Heart left ventricle (tissue), 16 donors: Measurements from ENCODE around the gene TRPC3. TPM values are rescaled to one million over a fixed set of nuclear protein-coding genes. Genes with fewer than 3 reads are reported as not detected.

Experiments used
- ATAC-seq, 4 donors: fragments of 200-7000 bp; cut with Tn5 transposase; one replicate each; pipeline ENCODE4 v1.9.1; 2020 to 2022; ENCODE audit warnings: moderate library complexity in 4 of 4, mild to moderate bottlenecking in 3 of 4, moderate number of reproducible peaks in 1 of 4
- DNase-seq, 5 donors: peaks; one replicate each; pipeline ENCODE4 v3.0.0-alpha.2; 2020
- H3K27ac ChIP-seq, 12 donors: fragments of 200-600 bp; sonication (generic) in 4 of 12; one replicate each; pipeline versions ENCODE4 v1.5.0 to v1.8.0; 2016 to 2022; ENCODE audit warnings: mild to moderate bottlenecking in 2 of 12
- H3K27me3 ChIP-seq, 9 donors: fragments of 200-600 bp; sonication (generic) in 2 of 9; one replicate each; pipeline versions ENCODE4 v1.5.1 to v1.8.0; 2016 to 2022; ENCODE audit warnings: mild to moderate bottlenecking in 3 of 9
- H3K36me3 ChIP-seq, 9 donors: fragments of 200-600 bp; sonication (generic) in 2 of 9; one replicate each; pipeline versions ENCODE4 v1.5.0 to v1.8.0; 2018 to 2022; ENCODE audit warnings: mild to moderate bottlenecking in 2 of 9
- H3K4me1 ChIP-seq, 12 donors: fragments of 200-600 bp; sonication (generic) in 4 of 12; one replicate each; pipeline versions ENCODE4 v1.5.0 to v1.8.0; 2016 to 2022; ENCODE audit warnings: mild to moderate bottlenecking in 3 of 12
- H3K4me3 ChIP-seq, 12 donors: fragments of 200-600 bp; sonication (generic) in 4 of 12; one replicate each; pipeline versions ENCODE4 v1.5.0 to v1.8.0; 2017 to 2022; ENCODE audit warnings: mild to moderate bottlenecking in 9 of 12, moderate library complexity in 4 of 12
- H3K9me3 ChIP-seq, 12 donors: fragments of 200-600 bp; sonication (generic) in 4 of 12; one replicate each; pipeline versions ENCODE4 v1.5.0 to v1.8.0; 2016 to 2022; ENCODE audit warnings: mild to moderate bottlenecking in 1 of 12
- CTCF ChIP-seq, 12 donors: fragments of 200-600 bp; sonication (generic) in 4 of 12; IDR thresholded peaks; one replicate each; pipeline versions ENCODE4 v1.5.0 to v1.8.0; 2018 to 2022; ENCODE audit warnings: antibody characterized with exemption in 12 of 12, mild to moderate bottlenecking in 5 of 12
- POLR2A ChIP-seq, 2 donors: fragments of 450-650 bp; IDR thresholded peaks; one replicate each; pipeline ENCODE4 v1.6.1; 2017; ENCODE audit warnings: antibody characterized with exemption in 2 of 2, mild to moderate bottlenecking in 2 of 2, moderate library complexity in 2 of 2
- WGBS, 4 donors: extraction: QIAGEN DNeasy Blood & Tissue Kit in 2 of 4; methylation state at CpG; one replicate each; pipeline versions ENCODE4 v1.1.5 to v1.1.7; 2013 to 2018; 5-methylcytosine and 5-hydroxymethylcytosine counted together
- intact Hi-C, 10 donors: fragments of 100-400 bp; cut with DNase I; formaldehyde crosslinking; loops; one replicate each; pipeline versions ENCODE4 v1.11.1 to v1.14.2; 2022
- polyA plus RNA-seq, 2 donors: library from polyadenylated mRNA; stranded (reverse); fragments of 200-250 nt; gene quantifications; one replicate each; pipeline ENCODE4 v1.2.3, GENCODE V29; 2013
- total RNA-seq, 9 donors: library from RNA; depleted of rRNA in 2 of 9; stranded (reverse); fragments of >200 nt in 2 of 9; fragmentation: NEBNext Ultra II Directional in 3 of 9; extraction: Animal tissue kit (Norgen Biotek cat#: 25700) in 3 of 9; gene quantifications; one replicate each; pipeline versions ENCODE4 v1.1.0 to v1.2.4, GENCODE V29; 2016 to 2023
- donor health status: ischemic (EF 13 %, LVEDD 7.1; RV severe dilation, severe dysfunction).
- donor health status: healthy with polysubstance abuse.
- donor health status: DM: no; HTN: yes; CAD: no.
- donor health status: DM: no; HTN: no; CAD: no.
- donor health status: ischemic (EF 25% LVEDD 6.9; RV normal size, moderate dysfunction).
- donor health status: ischemic (EF 25% LVEDD 5.7; RV mildly dilated, moderate dysfunction).
- donor health status: healthy.
- donor health status: DM: yes; HTN: yes; CAD: no.
- donor health status: ischemic (EF 35%, LVEDD 5.7; RV mildly dilated, moderate dysfunction).
- donor health status: nonischemic (EF 11% LVEDD 7.7; RV severe dilation, severe dysfunction).
- donor health status: DM: yes; HTN: yes; CAD: no.
- donor health status: PGD.
- donor health status: ischemic (EF 29% LVEDD 5.4; RV normal size, mild dysfunction).
- donor health status: nonischemic (EF 23%, LVEDD 6.1; RV moderate dilation, normal function).

Gene TRPC3
- total and polyA plus RNA-seq, 11 donors = 0.06 to 0.29 (median 0.15) TPM; not detected in 1

GRCh38 chr4:121898150-121898549 is 53.7 kb downstream of the TRPC3 start:
- H3K36me3 ChIP-seq = no peaks in the 10 kb centered on the region
- no peaks in the 10 kb centered on the region for H3K9me3 ChIP-seq
- TF ChIP-seq CTCF (IDR thresholded peaks at IDR 0.05) (no peak), POLR2A (IDR thresholded peaks at IDR 0.05) (no peak)
- DNase-seq (no peak), ATAC-seq (no peak)
- peaks cover 0 to 8% (median 0%) of the 10 kb centered on the region in 9 donors for H3K27me3 ChIP-seq
- no peaks in the 10 kb centered on the region for H3K4me1 ChIP-seq
- 40 to 53% (median 41%) methylated on average over 6 of the region's 6 CpGs for WGBS, 4 donors
- no peak overlapping the region for H3K4me3 ChIP-seq
- intact Hi-C loops = loop anchor here in 1 of 10 donors (10.0 kb wide), 1 partner anchor 327 kb away; no protein-coding TSS in a partner anchor
- no peak overlapping the region for H3K27ac ChIP-seq

- Histone ChIP-seq H3K36me3 (no peaks in the 10 kb centered on the region), H3K4me1 (no peaks in the 10 kb centered on the region), H3K9me3 (no peaks in the 10 kb centered on the region), H3K27me3 (no peaks in the 10 kb centered on the region), H3K4me3 (no peak overlapping the region), H3K27ac (no peak overlapping the region)
- intact Hi-C loops = no loop called here
- no peak for TF ChIP-seq POLR2A (IDR thresholded peaks at IDR 0.05)
- no peak for TF ChIP-seq CTCF (IDR thresholded peaks at IDR 0.05)
- 82 to 96% (median 95%) methylated on average over 1 of the region's 1 CpG for WGBS, 4 donors
- no peak for ATAC-seq
- DNase-seq = no peak
Observed at GRCh38 chr4:121888134-121888533, 63.7 kb downstream of the TRPC3 start.

GRCh38 chr4:121885115-121885514 is 66.7 kb downstream of the TRPC3 start:
- no peak overlapping the region for H3K27ac ChIP-seq
- H3K4me1 ChIP-seq = no peaks in the 10 kb centered on the region
- no peak for DNase-seq
- no peak for TF ChIP-seq CTCF (IDR thresholded peaks at IDR 0.05)
- TF ChIP-seq POLR2A (IDR thresholded peaks at IDR 0.05) = no peak
- ATAC-seq = no peak
- H3K4me3 ChIP-seq = no peak overlapping the region
- H3K9me3 ChIP-seq = no peaks in the 10 kb centered on the region
- H3K36me3 ChIP-seq = no peaks in the 10 kb centered on the region
- 94 to 98% (median 95%) methylated on average over 2 of the region's 2 CpGs for WGBS, 4 donors
- intact Hi-C loops = no loop called here
- no peaks in the 10 kb centered on the region for H3K27me3 ChIP-seq

- Histone ChIP-seq H3K4me1 (no peaks in the 10 kb centered on the region), H3K36me3 (no peaks in the 10 kb centered on the region), H3K9me3 (no peaks in the 10 kb centered on the region), H3K27ac (no peak overlapping the region), H3K27me3 (peaks cover 0 to 14% (median 0%) of the 10 kb centered on the region in 9 donors), H3K4me3 (no peak overlapping the region)
- WGBS, 4 donors = 76 to 84% (median 77%) methylated on average over 3 of the region's 3 CpGs
- DNase-seq = no peak
- TF ChIP-seq CTCF (IDR thresholded peaks at IDR 0.05) (no peak), POLR2A (IDR thresholded peaks at IDR 0.05) (no peak)
- ATAC-seq = no peak
- intact Hi-C loops = no loop called here
Observed at GRCh38 chr4:121881158-121881557, 70.7 kb downstream of the TRPC3 start.
